HG03571 (cell line): ENCODE measurements around the gene SLC39A3.

ENCODE experiments used
- ATAC-seq: cut with Tn5 transposase; IDR thresholded peaks from one replicate; pipeline ENCODE4 v1.9.1; 2021; ENCODE audit not compliant: unreplicated experiment

Gene SLC39A3

GRCh38 chr19:2739602-2740313 is at the start of gene SLC39A3:
Gene SLC39A3 (minus strand): TSS chr19:2740017. CDS start chr19:2737257, 2,760 bp downstream.
- ATAC-seq: peak; percentile 75

- no peak for ATAC-seq
Measured at GRCh38 chr19:2788237-2788636, 48.4 kb upstream of the SLC39A3 start.

GRCh38 chr19:2787115-2787514 is 47.3 kb upstream of the SLC39A3 start:
- ATAC-seq: no peak

DNA sequence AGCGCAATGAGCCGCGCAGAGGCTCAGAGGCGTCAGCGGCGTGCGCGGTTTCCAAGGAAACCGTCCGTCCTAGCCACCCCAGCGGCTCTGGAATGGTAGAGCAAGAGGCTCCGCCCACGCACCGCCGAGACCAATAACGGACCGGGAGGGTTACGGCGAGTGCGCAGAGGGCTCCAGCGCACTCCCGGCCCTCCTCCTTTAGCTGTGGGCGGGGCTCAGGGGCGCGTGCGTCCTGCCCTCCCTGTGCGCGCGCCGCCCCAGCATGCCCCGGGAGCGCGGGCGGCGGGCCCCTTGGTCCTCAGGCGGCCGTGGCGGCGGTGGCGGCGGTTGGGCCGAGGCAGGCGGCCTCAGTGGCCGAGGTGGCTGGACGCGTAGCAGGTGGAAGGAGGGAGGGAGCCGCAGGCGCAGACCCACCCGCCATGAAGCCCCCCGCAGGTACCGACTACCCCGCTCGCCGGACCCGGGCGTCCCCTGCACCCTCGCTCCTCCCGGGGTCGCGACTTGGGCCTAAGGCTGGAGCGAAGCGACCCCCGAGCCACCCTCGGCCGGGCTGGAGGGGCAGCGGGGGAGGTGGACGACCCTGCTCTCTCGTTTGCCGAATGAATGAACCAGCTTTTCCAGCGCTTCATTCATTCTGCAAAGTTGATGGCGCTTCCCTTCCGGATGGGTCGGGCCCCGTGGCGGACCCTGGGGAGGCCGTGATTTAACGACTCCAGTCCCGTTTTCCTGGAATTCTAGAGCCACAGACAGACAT is 45.6 kb upstream of the SLC39A3 start, which contains the start of gene THOP1:
THOP1 (plus strand) TSS at position 260 of the 754 bp plus-strand sequence; CDS start at position 420, 160 bp downstream.
- peak; percentile 56 for ATAC-seq

GRCh38 chr19:2783781-2784145 is 43.9 kb upstream of the SLC39A3 start:
- no peak for ATAC-seq

DNA sequence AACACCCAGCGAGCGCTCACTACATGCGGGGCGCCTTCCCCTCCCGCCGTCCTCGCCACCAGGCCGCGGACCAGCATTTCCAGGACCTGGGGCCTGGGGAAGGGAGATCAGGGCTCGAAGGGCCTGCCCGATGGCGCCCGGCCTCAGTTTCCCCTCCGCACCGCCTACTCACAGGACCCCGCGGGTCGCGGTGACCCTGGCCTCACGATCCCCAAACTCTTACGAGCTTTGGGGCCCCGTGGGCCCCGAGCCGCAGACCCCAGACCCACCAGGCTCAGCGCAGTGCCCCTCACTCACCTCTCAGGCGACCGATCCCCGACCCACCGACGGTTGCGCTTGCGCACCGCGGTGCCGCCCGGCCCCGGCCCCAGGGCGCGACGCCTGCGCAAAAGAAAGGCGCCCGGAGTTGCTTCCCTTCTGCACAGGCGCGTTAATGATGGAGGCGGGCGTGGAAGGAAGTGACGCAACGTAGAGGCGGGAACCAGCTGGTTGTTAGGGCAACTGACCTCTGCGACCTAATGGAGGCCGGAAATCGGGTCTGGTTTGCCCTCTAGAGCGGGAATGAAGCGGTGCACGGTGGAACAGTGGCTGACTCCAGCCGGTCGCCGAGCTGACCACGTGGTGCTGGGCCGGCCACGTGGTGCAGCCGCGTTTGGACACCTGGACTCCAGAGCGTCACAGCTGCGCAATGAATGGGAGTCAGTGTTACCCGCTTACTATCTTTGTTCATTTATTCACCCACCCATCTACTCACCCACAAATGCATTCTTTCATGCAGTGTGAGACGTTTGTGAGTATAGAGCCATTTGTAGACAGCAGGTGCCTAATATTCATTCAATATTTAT is 43.3 kb upstream of the SLC39A3 start, which contains the start of gene SGTA:
SGTA (minus strand) TSS at position 338 of the 845 bp plus-strand sequence. CDS start 14,205 bp downstream, outside the sequence.
- ATAC-seq: peak; percentile 61

GRCh38 chr19:2782329-2782935 is 42.6 kb upstream of the SLC39A3 start:
- ATAC-seq: no peak

GRCh38 chr19:2780284-2780683 is 40.5 kb upstream of the SLC39A3 start:
- ATAC-seq: no peak

DNA sequence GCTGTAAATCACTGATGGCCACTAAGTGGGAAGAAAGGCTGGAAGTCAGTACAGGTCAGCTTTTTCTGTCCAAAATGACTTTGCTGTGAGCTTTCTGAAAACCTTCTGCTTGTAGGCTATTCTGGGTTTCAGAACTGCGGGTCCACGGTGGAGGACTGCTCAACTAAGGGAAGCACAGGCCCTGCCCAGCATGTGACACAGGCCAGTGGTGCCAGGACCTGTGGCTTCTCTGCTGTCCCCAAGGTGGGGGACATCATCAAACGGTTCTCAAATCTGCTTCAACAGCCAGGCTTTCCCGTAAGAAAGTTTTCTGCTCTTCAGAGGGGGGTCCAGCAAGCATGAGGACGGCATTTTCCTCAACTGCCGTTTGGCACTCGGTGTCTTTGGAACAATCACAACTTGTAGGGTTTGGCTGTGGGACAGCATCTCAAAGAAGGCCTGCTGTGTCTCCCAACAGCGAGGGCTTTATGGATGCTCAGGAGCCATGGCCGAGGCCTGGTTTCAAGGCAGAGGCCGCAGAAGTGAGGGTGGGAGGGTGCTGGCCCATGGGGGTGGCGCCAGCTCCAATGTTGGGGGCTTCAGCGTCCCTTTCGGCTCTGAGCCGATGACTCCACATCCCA is 39.4 kb upstream of the SLC39A3 start:
- ATAC-seq: no peak

DNA sequence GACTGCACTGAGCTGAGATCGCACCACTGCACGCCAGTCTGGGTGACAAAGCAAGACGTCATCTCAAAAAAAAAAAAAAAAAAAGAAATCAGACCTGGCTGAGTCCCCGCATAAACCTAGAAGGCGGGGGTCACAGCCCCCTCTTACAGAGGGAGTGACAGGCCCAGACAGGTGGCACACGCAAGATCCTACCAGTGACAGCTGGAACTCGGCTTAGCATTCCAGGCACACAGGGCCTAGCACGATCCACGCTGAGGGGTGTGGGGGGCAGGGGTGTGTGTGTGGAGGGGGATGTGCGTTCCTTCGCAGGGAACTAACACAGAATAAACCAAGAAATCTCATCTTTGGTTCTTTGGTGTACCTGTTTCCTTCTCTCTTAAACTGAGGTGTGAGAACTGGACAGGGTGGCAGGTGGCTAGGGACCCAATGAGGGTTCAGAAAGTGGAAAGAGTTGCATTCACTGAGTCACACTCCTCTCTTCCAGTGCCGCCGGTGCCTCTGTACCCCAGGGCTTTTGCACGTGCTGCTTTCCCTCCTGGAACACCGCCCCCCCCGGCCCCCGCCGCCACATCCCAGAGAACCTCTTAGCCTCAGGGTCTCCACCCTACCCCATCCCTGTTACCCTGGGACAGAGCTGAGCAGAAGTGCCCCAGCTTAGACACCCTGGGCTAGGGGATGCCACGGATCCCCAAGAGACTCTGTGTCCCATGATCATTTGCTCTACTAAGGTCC is 38.3 kb upstream of the SLC39A3 start:
- ATAC-seq: no peak

GRCh38 chr19:2775556-2776430 is 36.0 kb upstream of the SLC39A3 start:
- ATAC-seq: no peak

DNA sequence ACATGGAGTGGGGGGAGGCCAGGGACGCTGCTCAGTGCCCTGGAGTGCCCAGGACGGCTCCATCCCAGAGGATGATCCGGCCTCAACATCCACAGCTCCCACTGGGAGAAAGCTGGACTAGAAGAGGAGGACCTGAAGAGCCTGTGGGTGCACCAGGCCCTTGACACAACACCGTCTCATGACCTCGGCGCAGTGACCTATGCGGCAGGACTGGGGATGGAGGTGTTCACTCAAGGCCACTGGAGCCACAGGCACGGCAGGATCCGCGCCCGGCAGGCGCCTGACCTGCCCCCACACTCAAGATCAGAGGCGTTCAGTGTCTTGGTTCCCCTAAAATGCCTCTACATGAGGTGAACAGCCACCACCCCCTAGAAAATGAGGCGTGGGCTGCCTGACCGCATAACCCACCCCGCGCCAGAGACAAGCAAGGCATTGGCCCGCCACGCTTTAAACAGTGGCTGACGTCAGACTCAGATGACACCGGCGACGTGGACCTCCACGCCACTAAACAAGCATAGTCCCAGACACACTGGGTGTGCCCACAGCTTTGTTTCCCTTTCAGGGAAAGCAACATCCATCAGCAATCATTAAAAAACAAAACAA is 35.2 kb upstream of the SLC39A3 start:
- ATAC-seq: no peak

DNA sequence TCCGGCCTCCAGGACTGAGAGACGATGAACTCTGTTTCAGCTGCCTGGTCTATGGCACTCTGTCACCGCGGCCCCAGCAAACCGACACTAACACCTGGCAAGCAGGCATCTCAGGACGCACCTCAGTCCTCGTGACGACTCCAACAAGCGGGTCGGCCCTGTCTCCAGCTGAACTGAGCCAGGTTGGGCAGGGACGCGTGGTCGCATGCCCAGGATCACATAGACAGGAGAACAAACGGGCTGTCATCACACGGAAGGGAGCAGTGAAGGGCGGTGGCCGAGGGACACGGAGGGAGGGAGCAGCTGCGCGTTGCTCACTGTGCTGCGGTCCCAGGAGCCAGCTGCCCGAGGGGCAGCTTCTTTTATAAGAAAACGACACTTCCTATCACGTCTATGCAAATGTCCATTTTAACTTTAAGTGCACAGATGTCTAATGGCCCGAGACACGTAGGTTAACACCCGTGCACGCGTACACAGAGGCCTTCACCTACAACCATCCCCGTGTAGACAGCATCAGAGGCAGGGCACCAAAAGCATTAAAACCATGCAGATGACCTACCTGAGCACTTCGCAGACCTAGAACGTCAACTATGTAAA is 34.4 kb upstream of the SLC39A3 start:
- no peak for ATAC-seq

DNA sequence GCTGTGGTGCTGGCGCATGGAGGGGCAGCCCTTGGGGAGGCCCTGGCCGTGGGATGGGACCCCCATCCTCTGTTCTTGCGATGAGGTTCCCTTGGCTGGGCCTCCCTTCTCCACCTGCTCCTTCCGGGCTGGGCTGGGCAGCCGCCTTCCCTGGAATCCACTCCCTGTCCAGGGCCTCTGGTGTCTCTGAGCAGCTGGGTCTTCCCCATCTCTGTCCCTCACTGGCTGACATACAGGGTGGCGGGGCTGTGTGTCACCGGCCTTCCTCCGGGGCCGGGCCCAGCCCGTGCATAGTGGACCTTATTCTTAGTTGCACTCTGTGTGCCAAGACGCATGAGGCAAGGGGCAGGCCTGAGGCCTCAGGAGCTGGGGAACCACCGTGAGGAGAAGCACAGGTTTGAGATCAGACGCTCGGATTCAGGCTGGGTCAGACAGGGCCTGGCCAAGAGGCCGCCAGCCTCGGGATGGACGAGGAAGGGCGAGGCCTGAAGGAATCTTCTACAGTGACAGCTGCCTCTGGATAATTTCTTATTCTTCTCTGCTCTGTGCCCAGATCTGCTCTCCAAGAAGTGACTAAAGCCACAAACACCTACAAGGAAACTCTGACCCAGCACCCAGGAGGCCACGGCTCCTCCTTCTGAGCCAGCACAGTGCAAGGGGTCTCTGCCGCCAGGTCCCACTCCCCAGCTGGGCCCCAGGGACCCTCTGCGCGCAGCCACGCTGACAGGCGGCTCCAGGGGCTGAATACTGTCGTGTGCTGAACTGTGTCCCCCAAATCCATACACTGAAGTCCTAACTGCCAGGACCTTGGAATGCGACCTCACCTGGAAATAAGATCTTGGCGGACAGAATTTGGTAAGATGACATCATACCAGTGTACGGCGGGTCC is 32.2 kb upstream of the SLC39A3 start:
- no peak for ATAC-seq

DNA sequence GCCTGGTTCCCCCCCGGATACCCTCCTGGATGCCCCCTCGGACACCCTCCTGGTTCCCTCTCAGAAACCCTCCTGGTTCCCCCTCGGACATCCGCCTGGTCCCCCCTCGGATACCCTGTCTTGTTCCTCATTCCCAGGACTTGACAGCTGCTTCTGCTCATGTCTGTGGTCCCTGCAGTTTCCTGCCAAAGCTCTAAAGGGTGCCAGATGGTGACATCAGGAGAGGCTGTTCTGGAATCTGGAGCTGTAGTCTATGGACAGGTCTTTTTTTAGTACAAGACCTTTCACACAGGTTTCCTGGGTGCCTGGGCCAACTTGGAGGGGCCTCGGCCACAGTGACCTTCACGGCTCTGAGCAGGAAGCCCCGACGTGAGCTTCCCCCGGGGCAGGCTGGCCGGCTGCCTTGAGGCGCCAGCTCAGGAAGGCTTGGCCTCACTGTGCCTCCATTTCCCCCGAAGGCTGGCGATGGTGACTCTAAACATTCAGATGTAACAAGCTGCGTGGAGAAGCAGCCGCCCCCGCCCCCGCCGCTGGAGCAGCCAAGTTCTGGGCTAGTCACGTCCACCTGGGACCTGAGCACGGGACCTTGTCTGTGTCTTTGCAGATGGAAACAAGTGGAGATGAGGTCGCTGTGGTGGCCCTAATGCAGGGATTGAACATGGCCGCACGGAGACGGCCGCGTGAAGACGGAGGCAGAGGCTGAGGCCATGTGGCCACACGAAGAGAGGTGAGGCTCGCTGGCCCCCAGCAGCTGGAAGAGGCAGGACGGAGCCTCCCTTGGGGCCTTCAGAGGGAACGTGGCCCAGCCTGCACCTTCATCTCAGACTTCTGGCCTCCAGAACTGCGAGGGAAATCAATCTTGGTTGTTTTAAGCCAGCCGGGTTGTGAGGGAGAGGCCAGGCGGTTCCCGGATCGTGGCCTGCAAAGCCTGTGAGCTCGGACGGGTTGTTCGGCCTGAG is 30.5 kb upstream of the SLC39A3 start:
- no peak for ATAC-seq

DNA sequence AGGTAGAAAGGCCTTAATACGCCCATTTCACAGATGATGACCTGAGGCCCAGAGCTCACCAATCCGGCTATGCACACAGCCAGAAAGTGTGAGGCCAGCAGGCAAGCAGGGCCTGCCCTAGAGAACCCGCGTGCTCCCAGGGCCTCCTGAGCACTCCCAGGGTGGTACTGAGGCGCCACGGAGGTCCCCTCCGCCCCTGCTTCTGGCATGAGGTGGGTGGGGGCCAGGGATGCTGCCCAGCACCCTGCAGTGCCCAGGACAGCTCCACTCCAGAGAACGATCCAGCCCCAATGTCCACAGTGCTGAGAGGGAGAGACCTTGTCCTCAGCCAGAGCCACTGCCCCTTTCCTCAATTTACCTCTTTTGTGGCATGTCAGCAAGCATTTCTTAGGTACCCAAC is 29.4 kb upstream of the SLC39A3 start:
- no peak for ATAC-seq
